Prostate gland (tissue), 2 donors: ENCODE results near the gene SLC13A2.

Experiments
- CTCF ChIP-seq, 4 experiments: fragments of 200-600 bp in 2 of 4; fragments of 450-650 bp in 2 of 4; sonication (generic) in 2 of 4; IDR thresholded peaks; 1 replicate in 3 of 4; 2 replicates in 1 of 4; pipeline ENCODE4 v1.5.1; 2016 to 2019; ENCODE audit warnings: antibody characterized with exemption in 4 of 4, mild to moderate bottlenecking in 2 of 4, moderate library complexity in 2 of 4
- POLR2A ChIP-seq: fragments of 450-650 bp; IDR thresholded peaks from one replicate; pipeline ENCODE4 v1.6.1; 2016; ENCODE audit warnings: antibody characterized with exemption, mild to moderate bottlenecking
- POLR2AphosphoS5 ChIP-seq: sonication (generic); formaldehyde crosslinking; IDR thresholded peaks from one replicate; pipeline ENCODE4 v1.6.1; 2017; ENCODE audit warnings: antibody characterized with exemption

DNA sequence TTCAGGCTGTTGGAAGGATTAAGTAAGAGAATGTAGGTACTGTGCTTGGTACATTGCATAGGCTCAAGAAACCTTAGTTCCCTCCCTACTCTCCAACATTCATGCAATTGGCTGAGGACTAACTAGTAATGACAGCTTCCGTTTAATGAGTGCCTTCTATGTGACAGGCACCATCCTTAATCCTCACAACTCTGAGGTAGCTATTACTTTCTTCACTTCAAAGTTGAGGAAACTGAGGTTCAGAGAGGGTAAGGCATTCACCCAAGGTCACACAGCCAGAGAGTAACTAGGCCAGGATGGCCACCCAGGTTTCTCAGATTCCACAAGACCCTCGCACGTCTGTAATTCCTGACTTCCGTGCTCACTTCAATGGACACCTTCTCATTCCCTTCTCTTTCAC is 56.8 kb downstream of the SLC13A2 start:
- TF ChIP-seq CTCF (IDR thresholded peaks at IDR 0.05) (no peak), POLR2AphosphoS5 (no peak), POLR2A (no peak)
